GM12878 (cell line): ENCODE measurements around the gene RPL27. TPM values are rescaled to one million over a fixed set of nuclear protein-coding genes. Genes with fewer than 3 reads are reported as not detected.

ENCODE experiments used
- ATAC-seq: fragments of 200-7000 bp; cut with Tn5 transposase; 3 replicates; pipeline ENCODE4 v1.9.1; 2020; ENCODE audit warnings: mild to moderate bottlenecking, moderate library complexity
- BruUV-seq: library from RNA; stranded (reverse); fragments of 400-500 nt; replicated peaks from 2 replicates; lab custom pipeline; 2021; lab: Mats Ljungman, UMichigan
- CTCF ChIA-PET: fragments of 300-600 bp; sonication (Branson Sonifier 250); formaldehyde crosslinking; extraction: SDS; loops from one replicate; lab custom pipeline; 2021; ENCODE audit warnings: inconsistent platforms; lab: Yijun Ruan, JAX
- POLR2A ChIA-PET: fragments of 350-600 bp; formaldehyde crosslinking; extraction: SDS; loops from one replicate; lab custom pipeline; 2021; ENCODE audit warnings: inconsistent platforms; lab: Charles Lee
- RAD21 ChIA-PET: fragments of 300-600 bp; sonication (Branson Sonifier 250); formaldehyde crosslinking; loops from one replicate; lab custom pipeline; 2023; ENCODE audit warnings: antibody characterized with exemption; ENCODE audit not compliant: unreplicated experiment; lab: Charles Lee
- SMC1A ChIA-PET: fragments of 300-600 bp; sonication (Branson Sonifier 250); formaldehyde crosslinking; loops from one replicate; lab custom pipeline; 2023; ENCODE audit not compliant: unreplicated experiment, uncharacterized antibody; lab: Charles Lee
- DNase-seq: peaks from one replicate; pipeline ENCODE4 v3.0.0-alpha.2; 2011; ENCODE audit warnings: low read depth, low spot score
- FAIRE-seq: peaks from 3 replicates; lab custom pipeline; 2011; peaks lifted over from hg19 to GRCh38; lab: Jason Lieb, UNC
- H2AFZ ChIP-seq: 2 replicates; pipeline ENCODE4 v1.6.0; 2011; ENCODE audit warnings: low read depth, low read length, control low read depth; ENCODE audit not compliant: control insufficient read depth
- H3K27ac ChIP-seq: 2 replicates; pipeline ENCODE4 v1.5.1; 2011; ENCODE audit warnings: control low read depth; ENCODE audit not compliant: control insufficient read depth, insufficient read depth
- H3K27me3 ChIP-seq, 2 experiments: replicated peaks in 1 of 2; 2 replicates each; pipeline versions ENCODE4 v1.6.0 to v1.6.1; 2011; ENCODE audit warnings: low read length in 1 of 2; ENCODE audit not compliant: control insufficient read depth in 2 of 2, insufficient read depth in 2 of 2
- H3K36me3 ChIP-seq, 2 experiments: 2 replicates each; pipeline ENCODE4 v1.5.1; 2011; ENCODE audit warnings: low read length in 1 of 2; ENCODE audit not compliant: control insufficient read depth in 2 of 2, insufficient read depth in 2 of 2
- H3K4me1 ChIP-seq: 2 replicates; pipeline ENCODE4 v1.6.1; 2011; ENCODE audit warnings: mild to moderate bottlenecking, low read length, moderate library complexity, mixed read lengths; ENCODE audit not compliant: control insufficient read depth, insufficient read depth
- H3K4me2 ChIP-seq: 2 replicates; pipeline ENCODE4 v1.6.0; 2011; ENCODE audit warnings: control low read depth; ENCODE audit not compliant: control insufficient read depth, insufficient read depth
- H3K4me3 ChIP-seq: fragments of 200-600 bp; sonication (generic); 2 replicates; pipeline ENCODE4 v1.5.1; 2016
- H3K79me2 ChIP-seq: 2 replicates; pipeline ENCODE4 v1.6.0; 2011; ENCODE audit warnings: low read length; ENCODE audit not compliant: control insufficient read depth, insufficient read depth
- H3K9ac ChIP-seq: 2 replicates; pipeline ENCODE4 v1.8.0; 2011; ENCODE audit warnings: low read length, control low read depth, mixed read lengths; ENCODE audit not compliant: control insufficient read depth, insufficient read depth
- H3K9me3 ChIP-seq: replicated peaks from 3 replicates; pipeline ENCODE4 v1.5.1; 2011; ENCODE audit warnings: mild to moderate bottlenecking, low read length; ENCODE audit not compliant: control insufficient read depth, insufficient read depth
- H4K20me1 ChIP-seq: 2 replicates; pipeline ENCODE4 v1.6.0; 2011; ENCODE audit not compliant: control insufficient read depth, insufficient read depth
- CBFB ChIP-seq: IDR thresholded peaks from 2 replicates; pipeline ENCODE4 v1.6.1; 2016; ENCODE audit warnings: antibody characterized with exemption, low read depth
- CHD1 ChIP-seq: IDR thresholded peaks from 2 replicates; pipeline ENCODE4 v1.6.1; 2012; ENCODE audit warnings: low read depth, low read length, improper control_type of control experiment
- KDM1A ChIP-seq: fragments of 200-600 bp; sonication (generic); IDR thresholded peaks from 2 replicates; pipeline ENCODE4 v1.6.1; 2016; ENCODE audit warnings: borderline replicate concordance
- MYC ChIP-seq: IDR thresholded peaks from 2 replicates; pipeline ENCODE4 v1.6.1; 2011; ENCODE audit warnings: mild to moderate bottlenecking, low read length, moderate library complexity, inconsistent platforms; ENCODE audit not compliant: insufficient read depth, insufficient replicate concordance, insufficient read length, severe bottlenecking
- NFYB ChIP-seq: IDR thresholded peaks from 2 replicates; pipeline ENCODE4 v1.6.1; 2011; ENCODE audit warnings: low read depth, mild to moderate bottlenecking, low read length, improper control_type of control experiment, moderate library complexity; ENCODE audit not compliant: insufficient read depth
- PML ChIP-seq: IDR thresholded peaks from 2 replicates; pipeline ENCODE4 v1.6.1; 2012; ENCODE audit warnings: low read length, inconsistent platforms
- RAD21 ChIP-seq: IDR thresholded peaks from 2 replicates; pipeline ENCODE4 v1.6.1; 2011; ENCODE audit warnings: mild to moderate bottlenecking, low read depth, low read length, moderate library complexity; ENCODE audit not compliant: insufficient read depth
- STAT3 ChIP-seq: IDR thresholded peaks from 2 replicates; pipeline ENCODE4 v1.6.1; 2011; ENCODE audit warnings: low read depth, low read length, improper control_type of control experiment
- SUPT20H ChIP-seq: IDR thresholded peaks from 2 replicates; pipeline ENCODE4 v1.6.1; 2011; ENCODE audit warnings: low read depth, mild to moderate bottlenecking, low read length, moderate library complexity, borderline replicate concordance; ENCODE audit not compliant: control insufficient read depth
- TCF7 ChIP-seq: IDR thresholded peaks from 2 replicates; pipeline ENCODE4 v1.6.1; 2014; ENCODE audit warnings: antibody characterized with exemption, borderline replicate concordance
- whole genome bisulfite sequencing: methylation state at CpG from one replicate; pipeline ENCODE4 v1.1.6; 2016; ENCODE audit warnings: low lambda C conversion rate; ENCODE audit not compliant: insufficient replicate concordance, insufficient coverage; ENCODE audit errors: missing lambda C conversion rate; 5-methylcytosine and 5-hydroxymethylcytosine counted together
- in situ Hi-C: fragments of 300-500 bp; cut with MboI; formaldehyde crosslinking; loops from 9 replicates; pipeline ENCODE4 v1.14.3; 2018; ENCODE audit warnings: mixed read lengths
- intact Hi-C: fragments of 100-400 bp; cut with micrococcal nuclease; formaldehyde crosslinking; loops from one replicate; pipeline ENCODE4 v1.14.2; 2022; ENCODE audit not compliant: unreplicated experiment
- polyA plus RNA-seq, 11 experiments: library from polyadenylated mRNA; depleted of rRNA in 4 of 11; unstranded in 6 of 11; stranded (reverse) in 5 of 11; fragments of >200 nt; fragmentation: Nextera tagmentation in 4 of 11; fragmentation: Illumina TruSeq in 1 of 11; extraction: Ambion mirVana in 4 of 11; extraction: Trizol in 1 of 11; gene quantifications; 1 replicate in 1 of 11; 2 replicates in 10 of 11; pipeline versions ENCODE4 v1.2.1 to v1.2.3, GENCODE V29; 2011 to 2016; ENCODE audit warnings: inconsistent platforms in 2 of 11, missing spikeins in 2 of 11, low read depth in 1 of 11
- total RNA-seq, 4 experiments: library from RNA; depleted of rRNA in 3 of 4; stranded (reverse); fragments of >200 nt in 3 of 4; fragmentation: Illumina TruSeq in 1 of 4; extraction: Trizol in 1 of 4; gene quantifications; 2 replicates each; pipeline versions ENCODE4 v1.2.1 to v1.2.3, GENCODE V29; 2013 to 2021
- TF ChIP-seq, protein P1 (sequence below): fragments of 450-650 bp; conservative IDR thresholded peaks from 2 replicates; pipeline ENCODE4 v1.6.1; 2017; ENCODE audit warnings: mild to moderate bottlenecking, moderate library complexity
- TF ChIP-seq, protein P2 (sequence below): fragments of 450-650 bp; IDR thresholded peaks from 2 replicates; pipeline ENCODE4 v1.6.1; 2014; ENCODE audit warnings: mild to moderate bottlenecking
- TF ChIP-seq, protein P3 (sequence below): IDR thresholded peaks from 2 replicates; pipeline ENCODE4 v1.6.1; 2011; ENCODE audit warnings: mild to moderate bottlenecking, low read depth, low read length, moderate library complexity; ENCODE audit not compliant: insufficient replicate concordance
- TF ChIP-seq, protein P4 (sequence below): fragments of 450-650 bp; IDR thresholded peaks from 2 replicates; pipeline ENCODE4 v1.6.1; 2016; ENCODE audit warnings: mild to moderate bottlenecking

RPL27 gene
- total and polyA plus RNA-seq, 10 of the 15 experiments (the other 5 are each of a cell fraction or from before 2014, with no cell fraction given), result 1,748 to 6,934 (median 3,779) TPM

DNA sequence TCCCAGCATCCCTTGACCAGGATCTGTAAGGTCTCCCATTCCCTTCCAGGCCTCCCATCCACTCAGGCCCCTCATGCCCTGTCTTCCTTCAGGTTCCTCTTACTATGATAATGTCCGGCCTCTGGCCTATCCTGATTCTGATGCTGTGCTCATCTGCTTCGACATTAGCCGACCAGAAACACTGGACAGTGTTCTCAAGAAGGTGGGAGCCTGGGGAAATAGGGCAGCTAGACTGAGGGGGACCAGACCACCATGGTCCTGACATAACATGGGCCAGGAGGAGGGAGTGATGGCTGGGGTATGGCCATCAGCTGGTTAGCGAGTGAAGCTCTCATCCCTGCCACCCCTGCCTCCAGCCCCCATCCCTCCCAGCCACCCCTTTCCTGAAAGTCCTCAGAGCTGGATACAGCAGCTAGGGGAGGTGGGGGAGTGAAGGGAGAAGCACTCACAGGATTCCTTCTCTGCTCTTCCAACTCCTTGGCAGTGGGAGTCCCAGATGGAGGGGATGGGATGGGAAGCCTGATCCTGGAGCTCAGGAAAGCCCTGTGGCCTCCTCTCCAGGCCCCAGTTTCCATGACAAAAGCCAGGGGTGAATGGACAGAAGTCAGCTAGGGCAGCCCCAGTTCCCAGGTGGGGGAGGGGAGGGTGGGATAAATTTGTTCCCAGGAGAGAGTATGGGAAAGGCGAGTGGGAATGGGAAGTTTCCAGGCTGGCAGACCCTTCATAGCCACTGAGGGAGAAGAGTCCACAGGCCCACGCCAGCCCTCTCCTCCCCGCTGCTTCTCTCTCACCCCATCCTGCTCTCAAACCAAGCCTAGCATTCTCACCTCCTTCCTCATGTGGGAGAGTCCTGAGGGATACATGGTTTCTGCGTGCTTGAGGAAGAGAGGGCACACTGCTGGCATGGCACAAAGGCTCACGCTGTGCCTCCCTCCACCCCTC, 29.1 kb downstream of the RPL27 start:
- POLR2A ChIA-PET, result no interaction called here
- DNase-seq (no peak), FAIRE-seq (no peak), ATAC-seq (no peak)
- Histone ChIP-seq H3K9ac (no peak overlapping the region), H3K79me2 (no peaks in the 10 kb centered on the region), H3K4me2 (no peak overlapping the region), H2AFZ (no peak overlapping the region), H3K4me1 (peaks cover 7% of the 10 kb centered on the region; the same call in 1 of the 2 replicates), H3K4me3 (no peak overlapping the region), H3K36me3 (no peaks in the 10 kb centered on the region), H3K27me3 (no peaks in the 10 kb centered on the region), H3K9me3 (no peaks in the 10 kb centered on the region), H4K20me1 (no peaks in the 10 kb centered on the region), H3K27ac (no peak overlapping the region)
- WGBS, result 33% methylated on average over 9 of the region's 9 CpGs
- BruUV-seq, result no TSS peak
- SMC1A ChIA-PET, result no interaction called here
- CTCF ChIA-PET, result no interaction called here
- RAD21 ChIA-PET, result no interaction called here
- TF ChIP-seq, protein P1, sequence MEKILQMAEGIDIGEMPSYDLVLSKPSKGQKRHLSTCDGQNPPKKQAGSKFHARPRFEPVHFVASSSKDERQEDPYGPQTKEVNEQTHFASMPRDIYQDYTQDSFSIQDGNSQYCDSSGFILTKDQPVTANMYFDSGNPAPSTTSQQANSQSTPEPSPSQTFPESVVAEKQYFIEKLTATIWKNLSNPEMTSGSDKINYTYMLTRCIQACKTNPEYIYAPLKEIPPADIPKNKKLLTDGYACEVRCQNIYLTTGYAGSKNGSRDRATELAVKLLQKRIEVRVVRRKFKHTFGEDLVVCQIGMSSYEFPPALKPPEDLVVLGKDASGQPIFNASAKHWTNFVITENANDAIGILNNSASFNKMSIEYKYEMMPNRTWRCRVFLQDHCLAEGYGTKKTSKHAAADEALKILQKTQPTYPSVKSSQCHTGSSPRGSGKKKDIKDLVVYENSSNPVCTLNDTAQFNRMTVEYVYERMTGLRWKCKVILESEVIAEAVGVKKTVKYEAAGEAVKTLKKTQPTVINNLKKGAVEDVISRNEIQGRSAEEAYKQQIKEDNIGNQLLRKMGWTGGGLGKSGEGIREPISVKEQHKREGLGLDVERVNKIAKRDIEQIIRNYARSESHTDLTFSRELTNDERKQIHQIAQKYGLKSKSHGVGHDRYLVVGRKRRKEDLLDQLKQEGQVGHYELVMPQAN, result no peak
- TF ChIP-seq SUPT20H (no peak), PML (no peak), CHD1 (no peak), RAD21 (no peak), TCF7 (no peak), MYC (no peak), NFYB (no peak), KDM1A (no peak), CBFB (no peak), STAT3 (no peak)
- TF ChIP-seq, protein P2, sequence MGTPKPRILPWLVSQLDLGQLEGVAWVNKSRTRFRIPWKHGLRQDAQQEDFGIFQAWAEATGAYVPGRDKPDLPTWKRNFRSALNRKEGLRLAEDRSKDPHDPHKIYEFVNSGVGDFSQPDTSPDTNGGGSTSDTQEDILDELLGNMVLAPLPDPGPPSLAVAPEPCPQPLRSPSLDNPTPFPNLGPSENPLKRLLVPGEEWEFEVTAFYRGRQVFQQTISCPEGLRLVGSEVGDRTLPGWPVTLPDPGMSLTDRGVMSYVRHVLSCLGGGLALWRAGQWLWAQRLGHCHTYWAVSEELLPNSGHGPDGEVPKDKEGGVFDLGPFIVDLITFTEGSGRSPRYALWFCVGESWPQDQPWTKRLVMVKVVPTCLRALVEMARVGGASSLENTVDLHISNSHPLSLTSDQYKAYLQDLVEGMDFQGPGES, result no peak
- TF ChIP-seq, protein P3, sequence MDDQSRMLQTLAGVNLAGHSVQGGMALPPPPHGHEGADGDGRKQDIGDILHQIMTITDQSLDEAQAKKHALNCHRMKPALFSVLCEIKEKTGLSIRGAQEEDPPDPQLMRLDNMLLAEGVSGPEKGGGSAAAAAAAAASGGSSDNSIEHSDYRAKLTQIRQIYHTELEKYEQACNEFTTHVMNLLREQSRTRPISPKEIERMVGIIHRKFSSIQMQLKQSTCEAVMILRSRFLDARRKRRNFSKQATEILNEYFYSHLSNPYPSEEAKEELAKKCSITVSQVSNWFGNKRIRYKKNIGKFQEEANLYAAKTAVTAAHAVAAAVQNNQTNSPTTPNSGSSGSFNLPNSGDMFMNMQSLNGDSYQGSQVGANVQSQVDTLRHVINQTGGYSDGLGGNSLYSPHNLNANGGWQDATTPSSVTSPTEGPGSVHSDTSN, result no peak
- TF ChIP-seq, protein P4, sequence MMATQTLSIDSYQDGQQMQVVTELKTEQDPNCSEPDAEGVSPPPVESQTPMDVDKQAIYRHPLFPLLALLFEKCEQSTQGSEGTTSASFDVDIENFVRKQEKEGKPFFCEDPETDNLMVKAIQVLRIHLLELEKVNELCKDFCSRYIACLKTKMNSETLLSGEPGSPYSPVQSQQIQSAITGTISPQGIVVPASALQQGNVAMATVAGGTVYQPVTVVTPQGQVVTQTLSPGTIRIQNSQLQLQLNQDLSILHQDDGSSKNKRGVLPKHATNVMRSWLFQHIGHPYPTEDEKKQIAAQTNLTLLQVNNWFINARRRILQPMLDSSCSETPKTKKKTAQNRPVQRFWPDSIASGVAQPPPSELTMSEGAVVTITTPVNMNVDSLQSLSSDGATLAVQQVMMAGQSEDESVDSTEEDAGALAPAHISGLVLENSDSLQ, result no peak
- intact Hi-C loops, result no loop called here
- in situ Hi-C loops, result loop anchor here (10.0 kb wide), 1 partner anchor 187 kb away; the partner anchor contains the start of gene TMEM106A
